ENCODE measurements around the gene KRTAP5-3. TPM values are rescaled to one million over a fixed set of nuclear protein-coding genes. Genes with fewer than 3 reads are reported as not detected.
"Not testable (repeated sequence)": the region's sequence is repeated elsewhere in the genome, so short reads cannot be mapped to it uniquely, and the experiment has no call there.

Gene KRTAP5-3
- total RNA-seq, 4 donors from 2014 or later, result not detected

DNA sequence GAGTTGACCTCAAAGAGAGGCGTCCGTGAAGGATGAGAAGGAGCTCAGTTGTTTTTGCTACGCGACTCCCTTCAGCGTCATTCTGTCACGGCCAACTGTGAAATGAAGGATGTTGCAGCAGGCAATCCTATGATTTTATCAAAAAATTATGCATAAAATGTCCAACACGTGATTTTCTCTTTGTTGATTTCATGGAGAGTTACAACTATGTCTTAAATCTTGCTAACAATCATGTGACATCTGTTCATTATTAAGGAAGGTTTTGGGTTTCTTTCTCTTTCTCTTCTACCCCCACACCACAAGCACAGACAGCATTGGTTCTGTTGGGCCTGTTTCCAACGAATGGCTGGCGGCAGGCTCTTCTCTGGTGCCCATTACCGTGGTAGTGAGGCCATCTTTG, 10.0 kb upstream of the KRTAP5-3 start:
- Histone ChIP-seq H3K9me3 (peaks cover 0 to 4% (median 0%) of the 10 kb centered on the region in 4 donors), H3K4me3 (no peak overlapping the region), H3K36me3 (no peaks in the 10 kb centered on the region), H3K27ac (no peak overlapping the region), H3K27me3 (peaks cover 0 to 5% of the 10 kb centered on the region in 2 donors), H3K4me1 (no peaks in the 10 kb centered on the region)
- whole genome bisulfite sequencing, 2 donors, result 67 to 74% methylated on average over 10 of the region's 10 CpGs
- TF ChIP-seq POLR2A (IDR thresholded peaks at IDR 0.05), result no peak
- DNase-seq (ENCODE audit: low spot score in 2 of 2), result no peak

DNA sequence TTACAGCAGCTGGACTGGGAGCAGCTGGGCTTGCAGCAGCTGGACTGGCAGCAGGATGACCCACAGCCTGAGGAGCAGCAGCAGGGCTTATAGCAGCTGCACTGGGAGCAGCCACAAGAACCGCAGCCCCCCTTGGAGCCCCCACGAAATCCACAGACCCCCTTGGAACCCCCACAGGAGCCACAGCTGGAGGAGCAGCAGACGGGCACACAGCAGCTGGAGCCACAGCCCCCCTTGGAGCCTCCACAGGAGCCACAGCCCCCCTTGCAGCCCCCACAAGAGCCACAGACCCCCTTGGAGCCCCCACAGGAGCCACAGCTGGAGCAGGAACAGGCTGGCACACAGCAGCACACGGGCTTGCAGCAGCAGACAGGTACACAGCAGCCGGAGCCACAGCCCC, 362 bp downstream of the KRTAP5-3 start:
- H3K9me3 ChIP-seq; DNase-seq (ENCODE audit: low spot score in 2 of 2); H3K36me3 ChIP-seq; H3K27ac ChIP-seq; H3K27me3 ChIP-seq; H3K4me3 ChIP-seq; H3K4me1 ChIP-seq: not testable (repeated sequence)
- 52 to 80% methylated on average over 1 to 5 of the region's 5 CpGs for WGBS, 2 donors

DNA sequence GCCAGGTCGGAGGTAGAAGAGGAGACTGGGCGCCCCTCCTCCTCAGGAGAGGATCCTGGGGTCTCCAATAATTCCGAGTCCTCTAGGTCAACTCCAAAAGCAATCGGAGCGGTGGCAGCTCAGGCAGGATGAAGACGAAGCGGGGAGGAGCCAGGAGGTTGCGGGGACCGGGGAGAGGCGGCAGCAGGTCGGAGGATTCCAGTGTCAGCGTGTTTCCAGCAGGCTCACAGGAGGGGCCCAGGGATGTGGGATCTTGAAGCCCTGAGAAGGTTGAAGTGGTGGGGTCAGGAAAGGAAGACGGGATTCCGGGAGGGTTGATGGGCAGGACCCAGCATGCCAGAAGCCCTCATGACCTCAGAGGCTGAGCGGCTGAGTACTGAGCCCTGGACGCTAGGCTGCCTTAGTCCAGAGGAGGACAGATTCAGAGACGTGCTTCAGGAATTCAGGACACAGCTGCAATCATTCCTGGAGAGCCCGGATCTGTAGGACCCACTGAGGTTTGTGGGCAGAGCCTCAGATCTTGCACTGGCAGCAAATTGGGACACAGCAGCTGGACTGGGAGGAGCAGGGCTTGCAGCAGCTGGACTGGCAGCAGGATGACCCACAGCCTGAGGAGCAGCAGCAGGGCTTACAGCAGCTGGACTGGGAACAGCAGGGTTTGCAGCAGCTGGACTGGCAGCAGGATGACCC, 962 bp downstream of the KRTAP5-3 start:
- H3K4me3 ChIP-seq; H3K9me3 ChIP-seq; H3K27me3 ChIP-seq; H3K27ac ChIP-seq; H3K4me1 ChIP-seq; DNase-seq (ENCODE audit: low spot score in 2 of 2); H3K36me3 ChIP-seq: not testable (repeated sequence)
- WGBS, 2 donors, result 28 to 30% methylated on average over 18 of the region's 18 CpGs

DNA sequence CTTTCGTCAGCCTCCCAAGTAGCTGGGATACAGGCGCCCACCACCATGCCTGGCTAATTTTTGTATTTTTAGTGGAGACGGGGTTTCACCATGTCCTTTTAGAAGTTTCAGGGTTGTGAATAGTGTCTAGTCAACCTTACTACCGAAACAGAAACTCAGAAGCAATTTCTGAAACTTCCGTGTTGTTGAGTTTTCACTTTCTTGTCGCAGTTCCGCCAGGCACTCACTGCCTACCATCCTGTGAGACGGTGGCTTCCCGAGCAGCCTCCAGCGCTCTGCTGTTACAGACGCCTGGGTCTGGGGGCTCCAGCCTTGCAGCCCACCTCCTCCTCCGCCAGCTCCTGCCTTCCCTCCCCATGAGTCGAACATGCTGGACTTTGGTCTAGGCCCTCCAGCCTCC, 2.3 kb downstream of the KRTAP5-3 start:
- not testable (repeated sequence) for H3K4me1 ChIP-seq; H3K27ac ChIP-seq; H3K27me3 ChIP-seq; H3K36me3 ChIP-seq; H3K4me3 ChIP-seq; H3K9me3 ChIP-seq; DNase-seq (ENCODE audit: low spot score in 2 of 2)
- 84 to 89% methylated on average over 13 of the region's 13 CpGs for WGBS, 2 donors

DNA sequence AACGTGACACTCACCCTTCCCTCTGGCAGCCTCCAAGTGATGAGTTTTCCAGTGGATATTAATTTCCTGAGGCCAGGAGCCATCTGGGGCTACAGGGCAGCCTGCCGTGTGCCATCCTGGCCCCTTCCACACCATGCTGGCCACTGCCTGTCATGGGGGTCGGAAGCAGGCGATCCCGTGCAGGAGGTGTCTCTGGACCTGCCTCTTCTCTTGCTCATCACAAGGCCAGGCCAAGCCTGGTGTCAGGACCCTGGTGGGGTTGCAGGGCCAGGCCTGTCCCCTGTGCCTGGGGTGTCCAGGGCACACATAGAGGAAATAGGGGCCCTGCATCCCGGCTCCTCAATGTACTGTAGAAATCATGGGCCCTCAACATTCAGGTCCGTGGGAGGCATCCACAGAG, 3.6 kb downstream of the KRTAP5-3 start:
- H3K27ac ChIP-seq, result no peak overlapping the region
- no peaks in the 10 kb centered on the region for H3K4me1 ChIP-seq
- H3K4me3 ChIP-seq, result no peak overlapping the region
- no peak for DNase-seq (ENCODE audit: low spot score in 2 of 2)
- TF ChIP-seq EP300 (IDR thresholded peaks at IDR 0.05), result no peak
- TF ChIP-seq, protein P1, sequence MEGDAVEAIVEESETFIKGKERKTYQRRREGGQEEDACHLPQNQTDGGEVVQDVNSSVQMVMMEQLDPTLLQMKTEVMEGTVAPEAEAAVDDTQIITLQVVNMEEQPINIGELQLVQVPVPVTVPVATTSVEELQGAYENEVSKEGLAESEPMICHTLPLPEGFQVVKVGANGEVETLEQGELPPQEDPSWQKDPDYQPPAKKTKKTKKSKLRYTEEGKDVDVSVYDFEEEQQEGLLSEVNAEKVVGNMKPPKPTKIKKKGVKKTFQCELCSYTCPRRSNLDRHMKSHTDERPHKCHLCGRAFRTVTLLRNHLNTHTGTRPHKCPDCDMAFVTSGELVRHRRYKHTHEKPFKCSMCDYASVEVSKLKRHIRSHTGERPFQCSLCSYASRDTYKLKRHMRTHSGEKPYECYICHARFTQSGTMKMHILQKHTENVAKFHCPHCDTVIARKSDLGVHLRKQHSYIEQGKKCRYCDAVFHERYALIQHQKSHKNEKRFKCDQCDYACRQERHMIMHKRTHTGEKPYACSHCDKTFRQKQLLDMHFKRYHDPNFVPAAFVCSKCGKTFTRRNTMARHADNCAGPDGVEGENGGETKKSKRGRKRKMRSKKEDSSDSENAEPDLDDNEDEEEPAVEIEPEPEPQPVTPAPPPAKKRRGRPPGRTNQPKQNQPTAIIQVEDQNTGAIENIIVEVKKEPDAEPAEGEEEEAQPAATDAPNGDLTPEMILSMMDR (IDR thresholded peaks at IDR 0.05), result no peak
- no peak for TF ChIP-seq POLR2A (IDR thresholded peaks at IDR 0.05)
- no peaks in the 10 kb centered on the region for H3K9me3 ChIP-seq
- H3K36me3 ChIP-seq, result no peaks in the 10 kb centered on the region
- WGBS, 2 donors, result 85 to 86% methylated on average over 5 to 6 of the region's 7 CpGs
- H3K27me3 ChIP-seq, result peaks cover 0 to 10% of the 10 kb centered on the region in 2 donors

DNA sequence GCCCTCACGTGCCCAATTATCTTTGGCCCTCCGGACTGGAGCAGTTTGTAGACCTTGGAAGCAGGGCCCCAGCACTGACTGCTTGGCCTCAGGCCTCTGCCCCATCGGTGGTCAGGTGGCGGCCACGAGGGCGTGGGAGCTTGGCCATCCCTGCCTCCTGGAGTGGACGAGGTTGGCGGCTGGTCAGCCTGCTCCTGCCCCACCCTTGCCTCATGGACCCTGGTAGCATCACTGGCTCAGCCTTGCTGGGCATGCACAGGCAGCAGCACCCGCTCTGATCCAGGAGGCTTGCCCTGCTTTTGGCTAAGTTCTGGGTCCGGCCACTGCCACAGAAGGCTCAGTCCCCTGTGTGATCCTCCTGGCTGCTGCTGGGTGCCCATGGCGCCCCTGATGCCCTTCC, 4.1 kb downstream of the KRTAP5-3 start:
- no peak for DNase-seq (ENCODE audit: low spot score in 2 of 2)
- Histone ChIP-seq H3K4me1 (no peaks in the 10 kb centered on the region), H3K27me3 (peaks cover 0 to 10% of the 10 kb centered on the region in 2 donors), H3K27ac (no peak overlapping the region), H3K9me3 (no peaks in the 10 kb centered on the region), H3K4me3 (no peak overlapping the region), H3K36me3 (no peaks in the 10 kb centered on the region)
- TF ChIP-seq POLR2A (IDR thresholded peaks at IDR 0.05), result no peak
- TF ChIP-seq, protein P1 (IDR thresholded peaks at IDR 0.05), result no peak
- TF ChIP-seq EP300 (IDR thresholded peaks at IDR 0.05), result no peak
- 84 to 97% methylated on average over 6 to 10 of the region's 11 CpGs for WGBS, 2 donors

DNA sequence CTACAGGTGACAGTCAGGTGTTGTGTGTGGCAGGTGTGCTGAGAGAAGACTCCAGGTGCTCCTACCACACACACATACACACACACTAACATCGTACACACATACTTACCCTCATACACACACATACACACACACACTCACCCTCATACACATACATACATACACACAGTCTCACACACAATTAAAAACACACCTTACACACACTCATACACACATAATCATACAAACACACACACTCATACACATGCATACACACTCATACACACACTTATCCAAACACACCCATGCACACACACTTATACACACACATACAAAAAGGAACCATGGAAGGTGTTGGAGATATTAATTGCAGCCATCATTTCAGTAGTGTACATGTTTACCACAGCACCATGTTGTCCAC, 4.6 kb downstream of the KRTAP5-3 start:
- Histone ChIP-seq H3K9me3 (no peaks in the 10 kb centered on the region), H3K27ac (no peak overlapping the region), H3K4me3 (no peak overlapping the region), H3K36me3 (no peaks in the 10 kb centered on the region), H3K4me1 (no peaks in the 10 kb centered on the region), H3K27me3 (peaks cover 0 to 10% of the 10 kb centered on the region in 2 donors)
- 73 to 87% methylated on average over 1 of the region's 1 CpG for WGBS, 2 donors
- DNase-seq (ENCODE audit: low spot score in 2 of 2), result no peak
- TF ChIP-seq POLR2A (IDR thresholded peaks at IDR 0.05), result no peak
- TF ChIP-seq EP300 (IDR thresholded peaks at IDR 0.05), result no peak
- TF ChIP-seq, protein P1 (IDR thresholded peaks at IDR 0.05), result no peak

DNA sequence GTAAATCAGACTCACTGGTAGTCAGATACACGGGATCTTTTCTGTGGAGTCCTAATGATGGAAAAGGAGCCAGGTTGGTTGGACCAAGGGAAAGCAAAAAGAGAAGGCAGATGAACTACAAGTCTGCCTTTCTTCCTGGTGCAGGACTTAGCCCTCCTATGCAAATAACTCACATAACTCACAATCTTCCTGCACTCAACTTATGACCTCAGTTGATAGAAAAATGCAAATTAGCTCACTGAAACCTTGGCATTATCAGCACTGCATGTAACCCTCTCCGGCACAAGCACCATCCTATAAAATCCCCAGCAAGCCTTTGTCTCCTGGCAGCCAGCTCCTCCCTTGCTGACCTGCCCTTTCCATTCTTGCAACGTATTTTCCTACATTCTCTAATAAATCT, 6.6 kb downstream of the KRTAP5-3 start:
- DNase-seq (ENCODE audit: low spot score in 2 of 2); H3K9me3 ChIP-seq; H3K4me3 ChIP-seq; H3K36me3 ChIP-seq; H3K4me1 ChIP-seq; H3K27ac ChIP-seq: not testable (repeated sequence)
- 64 to 69% methylated on average over 3 of the region's 3 CpGs for WGBS, 2 donors
- peaks cover 0 to 18% of the 10 kb centered on the region in 2 donors for H3K27me3 ChIP-seq
